Testis (tissue), 3 donors: Measurements from ENCODE around the gene ELOVL2. TPM values are rescaled to one million over a fixed set of nuclear protein-coding genes. Genes with fewer than 3 reads are reported as not detected.

Experiments used
- DNase-seq: peaks from one replicate; pipeline ENCODE4 v3.0.0-alpha.2; 2019
- H3K27ac ChIP-seq, 2 donors: fragments of 200-600 bp; sonication (generic); one replicate each; pipeline ENCODE4 v1.5.1; 2019
- H3K27me3 ChIP-seq: fragments of 200-600 bp; sonication (generic); one replicate; pipeline ENCODE4 v1.5.1; 2019
- H3K36me3 ChIP-seq: fragments of 200-600 bp; sonication (generic); one replicate; pipeline ENCODE4 v1.5.1; 2017; ENCODE audit warnings: low read depth; ENCODE audit errors: missing control alignments
- H3K4me1 ChIP-seq: fragments of 200-600 bp; sonication (generic); one replicate; pipeline ENCODE4 v1.5.1; 2019
- H3K4me3 ChIP-seq, 2 donors: fragments of 200-600 bp; sonication (generic); one replicate each; pipeline ENCODE4 v1.5.1; 2017 to 2019
- H3K9me3 ChIP-seq: fragments of 200-600 bp; sonication (generic); one replicate; pipeline ENCODE4 v1.5.1; 2017
- CTCF ChIP-seq, 3 experiments: fragments of 450-650 bp in 2 of 3; fragments of 200-600 bp in 1 of 3; sonication (generic) in 1 of 3; IDR thresholded peaks; one replicate each; pipeline ENCODE4 v1.5.1; 2016 to 2019; ENCODE audit warnings: antibody characterized with exemption in 3 of 3, mild to moderate bottlenecking in 2 of 3, moderate library complexity in 1 of 3
- POLR2A ChIP-seq: fragments of 450-650 bp; IDR thresholded peaks from one replicate; pipeline ENCODE4 v1.6.1; 2017; ENCODE audit warnings: antibody characterized with exemption, mild to moderate bottlenecking, moderate library complexity
- WGBS, 2 donors: methylation state at CpG; one replicate each; pipeline ENCODE4 v1.1.5; 2018; 5-methylcytosine and 5-hydroxymethylcytosine counted together
- intact Hi-C: fragments of 100-400 bp; cut with DNase I; formaldehyde crosslinking; loops from one replicate; pipeline ENCODE4 v1.15.1; 2023; ENCODE audit warnings: low total_unique reads
- polyA plus RNA-seq: library from polyadenylated mRNA; stranded (reverse); fragments of 350-450 nt; fragmentation: Illumina TruSeq; extraction: RNeasy Lipid Tissue Mini Kit (QIAGEN cat#74804); gene quantifications from one replicate; pipeline ENCODE4 v1.2.3, GENCODE V29; 2014; ENCODE audit warnings: low read depth, low replicate concordance; ENCODE audit not compliant: insufficient read depth
- total RNA-seq, 2 donors: library from RNA; depleted of rRNA; stranded (reverse); fragments of >200 nt; gene quantifications; one replicate each; pipeline ENCODE4 v1.2.3, GENCODE V29; 2016

ELOVL2 gene
- total and polyA plus RNA-seq, 3 donors from 2014 or later, result 25.0 to 30.7 (median 26.7) TPM

- H3K36me3 ChIP-seq, result no peaks in the 10 kb centered on the region
- no peaks in the 10 kb centered on the region for H3K4me1 ChIP-seq
- intact Hi-C loops, result no loop called here
- WGBS, 2 donors, result 91 to 100% methylated on average over 1 of the region's 1 CpG
- DNase-seq, result no peak
- no peak overlapping the region for H3K27ac ChIP-seq
- no peaks in the 10 kb centered on the region for H3K9me3 ChIP-seq
- TF ChIP-seq CTCF (IDR thresholded peaks at IDR 0.05), result no peak
- TF ChIP-seq POLR2A, result no peak
- no peaks in the 10 kb centered on the region for H3K27me3 ChIP-seq
- no peak overlapping the region for H3K4me3 ChIP-seq
Measured at GRCh38 chr6:10981409-10981808, 62.7 kb downstream of the ELOVL2 start.

GRCh38 chr6:10979603-10980002, 64.5 kb downstream of the ELOVL2 start:
- H3K4me3 ChIP-seq, result no peak overlapping the region
- no peak overlapping the region for H3K27ac ChIP-seq
- no peaks in the 10 kb centered on the region for H3K27me3 ChIP-seq
- H3K9me3 ChIP-seq, result no peaks in the 10 kb centered on the region
- 47 to 60% methylated on average over 1 of the region's 1 CpG for WGBS, 2 donors
- no peak for DNase-seq
- H3K36me3 ChIP-seq, result no peaks in the 10 kb centered on the region
- intact Hi-C loops, result no loop called here
- H3K4me1 ChIP-seq, result no peaks in the 10 kb centered on the region
- TF ChIP-seq POLR2A (no peak), CTCF (IDR thresholded peaks at IDR 0.05) (no peak)

- 89 to 93% methylated on average over 5 of the region's 5 CpGs for WGBS, 2 donors
- Histone ChIP-seq H3K36me3 (no peaks in the 10 kb centered on the region), H3K4me3 (no peak overlapping the region), H3K4me1 (no peaks in the 10 kb centered on the region), H3K27me3 (no peaks in the 10 kb centered on the region), H3K27ac (no peak overlapping the region), H3K9me3 (no peaks in the 10 kb centered on the region)
- intact Hi-C loops, result no loop called here
- TF ChIP-seq CTCF (IDR thresholded peaks at IDR 0.05), result no peak
- no peak for TF ChIP-seq POLR2A
- DNase-seq, result no peak
Measured at GRCh38 chr6:10977231-10977968, 66.7 kb downstream of the ELOVL2 start.

- no peak overlapping the region for H3K27ac ChIP-seq
- H3K36me3 ChIP-seq, result no peaks in the 10 kb centered on the region
- H3K4me3 ChIP-seq, result no peak overlapping the region
- TF ChIP-seq POLR2A, result no peak
- TF ChIP-seq CTCF (IDR thresholded peaks at IDR 0.05), result no peak
- DNase-seq, result peak; percentile 21
- H3K27me3 ChIP-seq, result no peaks in the 10 kb centered on the region
- intact Hi-C loops, result no loop called here
- H3K9me3 ChIP-seq, result no peaks in the 10 kb centered on the region
- no peaks in the 10 kb centered on the region for H3K4me1 ChIP-seq
- WGBS, 2 donors, result 41 to 50% methylated on average over 6 of the region's 6 CpGs
Measured at GRCh38 chr6:10976571-10976970, 67.5 kb downstream of the ELOVL2 start.

GRCh38 chr6:10972196-10972595, 71.9 kb downstream of the ELOVL2 start:
- intact Hi-C loops, result no loop called here
- no peak for DNase-seq
- no peaks in the 10 kb centered on the region for H3K9me3 ChIP-seq
- TF ChIP-seq CTCF (IDR thresholded peaks at IDR 0.05) (no peak), POLR2A (no peak)
- H3K27ac ChIP-seq, result no peak overlapping the region
- no peaks in the 10 kb centered on the region for H3K4me1 ChIP-seq
- H3K4me3 ChIP-seq, result no peak overlapping the region
- no peaks in the 10 kb centered on the region for H3K27me3 ChIP-seq
- no peaks in the 10 kb centered on the region for H3K36me3 ChIP-seq
- WGBS, 2 donors, result 46 to 70% methylated on average over 3 of the region's 3 CpGs
